Calu3 (cell line): ENCODE data around the gene EPHA5. TPM values are rescaled to one million over a fixed set of nuclear protein-coding genes. Genes with fewer than 3 reads are reported as not detected.
"Not testable (repeated sequence)": the region's sequence is repeated elsewhere in the genome, so short reads cannot be mapped to it uniquely, and the experiment has no call there.

Experiments used
- BruUV-seq: library from RNA; stranded (reverse); fragments of 400-500 nt; replicated peaks from 2 replicates; lab custom pipeline; 2021; lab: Mats Ljungman, UMichigan
- CTCF ChIA-PET: fragments of 300-600 bp; sonication (Branson Sonifier 250); formaldehyde crosslinking; loops from one replicate; lab custom pipeline; 2022; ENCODE audit warnings: antibody characterized with exemption; lab: Charles Lee
- DNase-seq: peaks from one replicate; pipeline ENCODE4 v3.0.0; 2022
- H3K27ac Mint-ChIP-seq: one replicate; pipeline ENCODE4 v1.8.0; 2022; ENCODE audit warnings: mixed read lengths; ENCODE audit not compliant: unreplicated experiment
- H3K27me3 Mint-ChIP-seq: one replicate; pipeline ENCODE4 v1.8.0; 2022; ENCODE audit warnings: mixed read lengths; ENCODE audit not compliant: unreplicated experiment
- H3K36me3 Mint-ChIP-seq: one replicate; pipeline ENCODE4 v1.8.0; 2022; ENCODE audit warnings: mild to moderate bottlenecking, moderate library complexity, mixed read lengths; ENCODE audit not compliant: insufficient read depth, unreplicated experiment
- H3K4me1 Mint-ChIP-seq: one replicate; pipeline ENCODE4 v1.8.0; 2022; ENCODE audit warnings: mild to moderate bottlenecking, low read depth, mixed read lengths; ENCODE audit not compliant: unreplicated experiment
- H3K4me3 Mint-ChIP-seq: one replicate; pipeline ENCODE4 v1.8.0; 2022; ENCODE audit warnings: mild to moderate bottlenecking, low read depth, moderate library complexity, mixed read lengths; ENCODE audit not compliant: unreplicated experiment
- H3K9me3 Mint-ChIP-seq: one replicate; pipeline ENCODE4 v1.8.0; 2022; ENCODE audit warnings: low read depth, mixed read lengths; ENCODE audit not compliant: unreplicated experiment
- intact Hi-C: fragments of 100-400 bp; cut with micrococcal nuclease; formaldehyde crosslinking; loops from one replicate; pipeline ENCODE4 v1.10.0; 2022; ENCODE audit not compliant: unreplicated experiment
- total RNA-seq: library from RNA; stranded (reverse); gene quantifications from 2 replicates; pipeline ENCODE4 v1.2.3, GENCODE V29; 2022
- TF ChIP-seq, protein P1 (sequence below): fragments of 200-600 bp; IDR thresholded peaks from one replicate; pipeline ENCODE4 v1.8.0; 2022; ENCODE audit warnings: antibody characterized with exemption; ENCODE audit not compliant: unreplicated experiment

EPHA5 gene
- total RNA-seq, 1 experiment from 2014 or later: not detected

DNA sequence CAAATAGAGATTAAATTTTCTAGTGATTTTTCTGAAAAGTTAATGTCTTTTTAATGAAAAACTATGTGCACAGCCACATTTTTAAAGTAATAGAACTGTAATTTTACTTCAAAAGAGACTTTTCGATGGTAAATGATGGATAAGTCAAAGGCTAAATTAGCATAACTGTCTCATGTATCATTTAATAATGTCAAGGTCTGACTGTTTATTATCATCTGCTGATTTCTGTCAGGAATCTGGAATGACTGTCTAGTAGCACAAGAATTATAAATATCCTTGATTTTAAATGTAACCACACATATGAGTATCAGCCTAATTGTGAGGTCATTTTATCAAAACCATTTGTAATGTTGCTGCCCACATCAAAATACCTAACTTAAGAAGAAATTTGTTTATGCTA lies 333.8 kb downstream of the EPHA5 start:
- H3K4me3 Mint-ChIP-seq: no peak overlapping the region
- BruUV-seq: no TSS peak

DNA sequence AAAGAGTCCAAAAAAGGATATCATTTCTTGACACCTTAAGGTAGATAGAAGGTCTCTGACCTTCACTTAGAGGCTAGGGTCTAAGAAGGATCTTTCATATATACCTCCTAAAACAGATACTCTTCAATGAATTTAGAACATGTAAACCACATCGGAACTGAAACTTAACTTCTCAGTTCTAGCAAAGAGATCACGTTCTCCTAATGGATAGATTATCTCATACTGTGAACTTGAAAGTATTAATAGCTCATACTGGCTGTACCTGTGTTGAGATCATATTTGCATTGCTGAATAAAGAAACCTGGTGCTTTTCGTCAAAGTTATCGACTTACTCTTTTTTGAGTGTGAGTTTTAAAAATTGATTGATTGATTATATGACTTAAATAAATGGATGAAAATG lies 353.8 kb downstream of the EPHA5 start:
- Mint-ChIP-seq H3K27ac (no peak overlapping the region), H3K27me3 (no peaks in the 10 kb centered on the region), H3K4me3 (no peak overlapping the region), H3K4me1 (no peaks in the 10 kb centered on the region), H3K36me3 (no peaks in the 10 kb centered on the region), H3K9me3 (no peaks in the 10 kb centered on the region)
- BruUV-seq: no TSS peak
- TF ChIP-seq, protein P1, sequence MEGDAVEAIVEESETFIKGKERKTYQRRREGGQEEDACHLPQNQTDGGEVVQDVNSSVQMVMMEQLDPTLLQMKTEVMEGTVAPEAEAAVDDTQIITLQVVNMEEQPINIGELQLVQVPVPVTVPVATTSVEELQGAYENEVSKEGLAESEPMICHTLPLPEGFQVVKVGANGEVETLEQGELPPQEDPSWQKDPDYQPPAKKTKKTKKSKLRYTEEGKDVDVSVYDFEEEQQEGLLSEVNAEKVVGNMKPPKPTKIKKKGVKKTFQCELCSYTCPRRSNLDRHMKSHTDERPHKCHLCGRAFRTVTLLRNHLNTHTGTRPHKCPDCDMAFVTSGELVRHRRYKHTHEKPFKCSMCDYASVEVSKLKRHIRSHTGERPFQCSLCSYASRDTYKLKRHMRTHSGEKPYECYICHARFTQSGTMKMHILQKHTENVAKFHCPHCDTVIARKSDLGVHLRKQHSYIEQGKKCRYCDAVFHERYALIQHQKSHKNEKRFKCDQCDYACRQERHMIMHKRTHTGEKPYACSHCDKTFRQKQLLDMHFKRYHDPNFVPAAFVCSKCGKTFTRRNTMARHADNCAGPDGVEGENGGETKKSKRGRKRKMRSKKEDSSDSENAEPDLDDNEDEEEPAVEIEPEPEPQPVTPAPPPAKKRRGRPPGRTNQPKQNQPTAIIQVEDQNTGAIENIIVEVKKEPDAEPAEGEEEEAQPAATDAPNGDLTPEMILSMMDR: no peak
- CTCF ChIA-PET: no interaction called here
- DNase-seq: no peak
- intact Hi-C loops: no loop called here

More for the DNA sequence above, 333.8 kb downstream of the EPHA5 start:
- TF ChIP-seq, protein P1: no peak
- H3K4me1 Mint-ChIP-seq: no peaks in the 10 kb centered on the region
- intact Hi-C loops: no loop called here
- H3K9me3 Mint-ChIP-seq: no peaks in the 10 kb centered on the region
- no peaks in the 10 kb centered on the region for H3K36me3 Mint-ChIP-seq
- no peak for DNase-seq
- H3K27ac Mint-ChIP-seq: no peak overlapping the region
- H3K27me3 Mint-ChIP-seq: no peaks in the 10 kb centered on the region
- CTCF ChIA-PET: no interaction called here

DNA sequence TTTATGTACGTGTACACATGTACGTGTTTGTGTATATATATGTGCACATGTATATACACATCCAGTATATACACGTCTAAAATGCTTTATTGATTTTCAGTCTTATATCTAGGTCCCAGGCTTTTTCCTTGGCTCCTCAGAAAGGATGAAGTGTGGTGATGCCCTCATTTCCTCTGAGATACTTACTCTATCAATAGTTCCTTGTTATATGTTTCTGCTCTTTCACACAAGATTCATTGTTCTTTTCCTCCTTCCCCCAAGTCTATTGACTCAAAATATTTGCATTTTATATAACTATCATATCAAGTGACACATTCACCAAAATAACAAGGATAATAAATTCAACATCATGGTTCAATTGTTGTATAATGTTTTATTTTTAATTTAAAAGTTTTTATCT lies 359.2 kb downstream of the EPHA5 start:
- H3K36me3 Mint-ChIP-seq: no peaks in the 10 kb centered on the region
- H3K27ac Mint-ChIP-seq: no peak overlapping the region
- no TSS peak for BruUV-seq
- intact Hi-C loops: no loop called here
- H3K4me1 Mint-ChIP-seq: no peaks in the 10 kb centered on the region
- no peak for DNase-seq
- CTCF ChIA-PET: no interaction called here
- H3K9me3 Mint-ChIP-seq: no peaks in the 10 kb centered on the region
- no peaks in the 10 kb centered on the region for H3K27me3 Mint-ChIP-seq
- H3K4me3 Mint-ChIP-seq: no peak overlapping the region
- TF ChIP-seq, protein P1: no peak

DNA sequence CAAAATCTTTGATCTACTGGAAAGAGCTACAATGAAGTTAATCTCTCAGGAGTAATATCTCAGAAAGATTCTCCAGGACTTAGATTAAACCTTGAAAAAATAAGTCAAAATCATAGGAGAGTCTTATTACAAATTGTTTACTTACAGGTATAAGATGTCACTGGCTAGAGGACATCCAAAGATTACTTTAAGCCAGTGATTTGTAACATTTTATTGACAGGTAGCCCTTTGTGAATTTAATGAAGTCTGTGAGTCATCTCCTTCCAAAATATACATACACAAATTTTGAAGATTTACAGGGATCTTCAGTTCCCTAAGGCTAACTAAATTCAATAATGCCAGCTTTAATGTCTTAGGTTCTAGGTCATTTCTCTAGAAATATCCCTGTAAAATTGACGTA lies 359.7 kb downstream of the EPHA5 start:
- TF ChIP-seq, protein P1: no peak
- Mint-ChIP-seq H3K4me3 (no peak overlapping the region), H3K36me3 (no peaks in the 10 kb centered on the region), H3K4me1 (no peaks in the 10 kb centered on the region), H3K27me3 (no peaks in the 10 kb centered on the region), H3K27ac (no peak overlapping the region), H3K9me3 (no peaks in the 10 kb centered on the region)
- CTCF ChIA-PET: no interaction called here
- BruUV-seq: no TSS peak
- no peak for DNase-seq
- intact Hi-C loops: no loop called here

DNA sequence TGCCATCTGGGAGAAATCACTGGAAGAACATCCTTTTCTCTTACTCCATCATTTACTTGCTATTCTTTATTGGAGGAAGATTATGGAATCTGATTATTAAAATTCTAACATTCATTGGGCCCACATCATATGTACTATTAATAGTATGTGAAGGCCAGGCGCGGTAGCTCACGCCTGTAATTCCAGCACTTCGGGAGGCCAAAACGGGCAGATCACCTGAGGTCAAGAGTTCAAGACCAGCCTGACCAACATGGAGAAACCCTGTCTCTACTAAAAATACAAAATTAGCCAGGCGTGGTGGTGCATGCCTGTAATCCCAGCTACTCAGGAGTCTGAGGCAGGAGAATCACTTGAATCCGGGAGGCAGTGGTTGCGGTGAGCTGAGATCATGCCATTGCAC lies 361.7 kb downstream of the EPHA5 start:
- H3K27ac Mint-ChIP-seq, intact Hi-C loops, H3K4me3 Mint-ChIP-seq, H3K9me3 Mint-ChIP-seq, H3K4me1 Mint-ChIP-seq, CTCF ChIA-PET, H3K36me3 Mint-ChIP-seq, DNase-seq, BruUV-seq, H3K27me3 Mint-ChIP-seq: not testable (repeated sequence)
